GM19239 (cell line): ENCODE measurements around the gene CAMK2A.

Experiments
- DNase-seq: peaks from one replicate; pipeline ENCODE4 v3.0.0; 2011; ENCODE audit warnings: low spot score; ENCODE audit not compliant: insufficient read length
- FAIRE-seq: peaks from 2 replicates; lab custom pipeline; 2011; peaks lifted over from hg19 to GRCh38; lab: Jason Lieb, UNC

CAMK2A gene

DNA sequence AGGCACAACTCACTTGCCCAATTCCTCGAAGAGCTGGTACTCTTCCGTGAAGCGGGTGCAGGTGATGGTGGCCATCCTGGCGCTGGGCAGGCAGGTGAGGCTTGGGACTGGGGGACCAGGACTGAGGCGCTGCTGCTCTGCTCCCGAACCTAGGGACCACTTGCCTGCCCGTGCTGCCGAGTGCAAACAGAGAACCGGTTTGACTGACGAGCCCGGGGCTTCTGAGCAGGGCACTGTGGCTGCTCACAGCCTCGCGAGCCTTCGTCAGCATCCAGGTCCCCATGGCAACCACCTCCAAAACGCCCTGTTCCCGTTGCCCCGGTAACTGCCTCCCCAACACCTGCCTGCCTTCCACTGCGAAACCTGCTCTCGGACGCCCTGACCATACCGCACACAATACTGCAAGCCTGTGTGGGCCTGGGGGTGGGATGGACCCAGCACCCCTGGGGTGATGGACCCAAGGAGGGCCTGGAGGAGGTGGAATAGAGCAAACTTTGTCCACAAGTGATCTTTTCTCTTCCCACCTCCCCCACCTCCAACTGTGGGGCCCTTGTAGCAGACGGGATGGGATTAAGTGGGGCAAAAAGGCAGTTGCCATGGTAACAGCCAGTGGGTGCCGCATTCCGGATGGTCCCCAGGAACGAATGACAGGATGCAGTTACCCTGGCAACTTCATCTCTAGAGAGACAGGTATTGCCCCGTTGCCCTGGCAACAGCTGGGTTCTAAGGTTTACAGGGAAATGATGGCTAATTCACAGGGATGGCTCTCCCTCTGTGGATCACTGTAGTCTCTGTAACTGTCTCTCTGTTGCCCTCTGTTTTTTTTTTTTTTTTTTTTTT is at the start of gene CAMK2A:
Gene CAMK2A, minus strand, starts transcription at position 223 of the 840 bp plus-strand sequence. Its CDS starts 148 bp downstream, at position 75.
- no peak for DNase-seq
- FAIRE-seq = no peak

DNA sequence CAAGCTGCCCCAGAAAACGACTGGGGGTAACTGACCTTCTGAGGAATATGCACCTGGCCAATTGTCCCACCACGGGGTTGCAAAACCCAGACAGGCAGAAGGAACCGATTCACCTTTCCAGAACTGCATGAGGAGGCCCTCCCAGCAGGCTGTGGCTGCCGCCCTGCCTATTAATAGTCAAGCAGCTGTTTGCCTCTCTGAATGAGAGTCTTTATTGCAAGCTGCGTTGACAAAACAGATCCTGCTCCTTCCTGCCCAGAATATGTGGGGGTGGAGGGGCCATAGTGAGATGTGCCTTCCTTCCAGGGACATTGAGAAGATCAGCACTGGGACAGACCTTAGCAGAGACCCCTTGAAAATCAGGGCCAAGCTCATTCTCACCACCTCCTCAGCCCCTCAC is 49.6 kb upstream of the CAMK2A start:
- DNase-seq (no peak), FAIRE-seq (no peak)

DNA sequence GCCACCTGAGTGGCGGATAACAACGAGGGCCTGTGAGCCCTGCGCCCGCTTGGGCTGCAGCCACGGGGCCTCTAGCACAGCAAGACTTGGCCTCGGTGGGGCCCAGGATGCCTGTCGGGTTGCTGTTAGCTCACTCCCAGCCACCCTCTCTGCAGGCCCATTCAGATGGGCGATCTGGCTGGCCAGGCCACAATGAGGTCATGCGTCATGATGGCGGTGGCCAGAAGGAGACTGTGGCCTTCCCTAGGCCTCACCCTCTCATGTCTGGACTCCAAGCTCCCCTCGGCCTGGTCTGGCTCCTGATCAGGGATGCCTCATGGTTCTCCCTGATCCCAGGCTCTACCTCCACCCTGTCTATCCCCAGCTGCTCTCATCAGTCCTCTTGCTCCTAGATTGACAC is 49.0 kb upstream of the CAMK2A start:
- FAIRE-seq (no peak), DNase-seq (no peak)

DNA sequence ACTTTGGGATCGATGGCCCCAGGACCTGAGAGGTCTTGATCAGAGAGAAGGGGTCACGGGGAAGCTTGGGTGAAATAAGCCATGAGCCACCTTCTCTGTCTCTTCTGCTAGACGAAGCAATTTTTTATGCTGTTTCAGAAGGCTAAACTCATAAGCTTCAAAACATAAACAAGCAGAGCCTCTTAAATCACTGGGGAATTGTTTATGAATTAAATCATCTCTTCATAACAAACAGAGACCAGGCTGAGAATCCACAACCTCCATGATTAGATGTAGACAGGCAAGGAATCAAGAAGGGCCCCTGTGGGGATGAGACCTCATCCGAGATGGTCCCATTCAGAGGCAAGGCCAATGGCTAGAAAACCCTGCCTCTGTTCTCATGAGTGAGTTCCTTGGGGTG is 46.2 kb upstream of the CAMK2A start:
- FAIRE-seq (no peak), DNase-seq (no peak)

DNA sequence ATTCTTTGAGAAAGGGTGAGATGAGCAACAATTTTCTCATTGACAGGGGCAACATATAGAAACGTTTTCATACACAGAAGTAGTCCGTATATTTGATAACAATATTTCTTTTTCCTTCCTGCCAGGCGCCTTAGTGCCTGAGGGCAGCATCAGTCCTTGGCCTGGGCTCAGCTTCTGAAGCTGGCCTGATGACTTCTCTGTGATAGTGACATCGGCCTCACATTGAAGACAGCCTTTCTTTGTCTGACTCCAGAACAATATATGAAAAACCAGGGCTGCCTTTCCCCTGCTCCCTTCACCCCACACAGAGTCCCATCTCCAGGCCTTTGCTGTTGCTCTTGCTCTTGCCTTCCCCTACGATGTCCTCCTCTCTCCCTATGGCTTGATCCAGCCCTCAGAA is 43.8 kb upstream of the CAMK2A start:
- FAIRE-seq = no peak

DNA sequence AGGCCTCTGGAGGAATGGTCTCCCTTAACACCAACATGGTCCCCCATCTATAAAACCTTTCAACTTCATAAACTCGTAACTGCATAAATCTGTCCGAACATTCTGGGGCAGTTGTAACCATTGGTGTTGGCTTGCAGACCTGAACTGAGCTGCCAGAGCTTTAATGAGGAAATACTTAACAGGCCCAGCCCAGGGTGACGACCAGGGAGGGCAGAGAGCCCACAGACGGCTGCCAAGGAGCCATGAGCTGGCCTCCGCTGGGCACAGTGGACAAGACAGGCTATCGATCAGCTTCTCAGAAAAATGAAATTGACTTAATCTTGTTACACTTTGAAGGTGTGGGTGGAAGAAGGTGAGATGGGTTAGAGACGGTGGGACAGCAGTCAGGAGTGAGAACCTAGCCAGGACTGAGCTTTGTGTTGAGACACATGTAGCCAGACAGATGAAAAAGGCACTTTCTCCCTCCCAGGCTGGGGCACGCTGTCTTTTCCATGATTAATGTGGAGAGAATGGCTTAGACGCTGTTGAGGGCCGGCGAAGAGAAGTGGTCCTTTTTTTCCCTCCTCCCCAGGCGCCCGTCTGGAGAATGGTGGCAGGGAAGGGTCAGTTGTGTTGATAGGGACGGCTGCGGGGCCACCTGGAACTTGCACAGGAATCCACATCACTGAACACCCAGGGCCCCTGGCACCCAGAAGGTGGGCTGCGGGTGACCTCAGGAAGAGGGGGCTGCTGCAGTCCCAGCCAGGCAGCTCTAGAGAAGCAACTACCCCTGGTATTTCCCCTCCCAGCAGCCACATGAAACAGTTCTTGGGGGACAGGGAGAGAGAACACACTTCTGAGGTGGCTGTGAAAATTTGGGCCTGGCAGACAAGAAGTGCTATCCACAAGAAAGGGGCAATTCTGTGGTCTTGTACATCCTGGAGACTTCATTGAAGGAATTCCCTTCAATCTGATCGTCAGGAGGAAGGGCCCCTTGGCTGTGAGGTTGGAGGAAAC is 40.6 kb upstream of the CAMK2A start:
- FAIRE-seq (no peak), DNase-seq (no peak)

More for the DNA sequence above, 43.8 kb upstream of the CAMK2A start:
- DNase-seq = no peak

DNA sequence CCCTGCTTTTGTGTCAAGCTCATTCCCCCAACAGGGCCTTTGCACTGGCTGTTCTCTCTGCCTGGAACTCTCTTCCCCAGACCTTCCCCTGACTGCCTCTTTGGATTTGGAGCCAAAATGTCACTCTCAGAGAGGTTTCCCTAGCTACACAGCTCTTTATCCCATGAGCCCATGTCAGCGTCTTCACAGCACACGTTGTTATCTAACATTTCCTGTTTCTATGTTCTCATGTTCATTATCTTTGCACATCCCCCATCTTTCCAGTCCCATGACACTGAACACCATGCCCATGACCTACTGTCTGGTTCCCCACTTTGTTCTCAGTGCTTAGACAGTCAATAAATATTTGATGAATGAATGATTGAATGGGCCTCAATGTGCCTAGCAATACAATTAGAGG is 39.5 kb upstream of the CAMK2A start:
- FAIRE-seq (no peak), DNase-seq (no peak)

DNA sequence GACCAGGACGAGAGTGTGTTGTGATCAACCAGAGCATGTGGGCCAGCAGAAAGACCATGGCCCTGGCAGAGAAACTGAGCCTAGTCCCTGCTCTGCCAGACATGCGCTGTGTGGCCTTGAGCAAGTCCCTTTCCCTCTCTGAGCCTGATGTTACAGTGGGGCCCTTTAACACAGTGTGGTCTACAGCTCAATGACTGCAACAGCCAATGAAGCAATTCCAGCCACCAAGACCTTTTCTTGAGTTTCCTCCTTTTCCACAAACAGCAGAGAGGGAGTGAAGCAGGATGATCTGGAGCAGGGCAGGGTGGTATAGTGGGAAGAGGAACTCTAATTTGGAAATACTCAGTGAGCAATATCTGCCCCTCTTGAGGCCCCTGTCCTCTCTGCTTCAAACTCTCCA is 38.9 kb upstream of the CAMK2A start:
- FAIRE-seq = no peak
- DNase-seq = no peak

DNA sequence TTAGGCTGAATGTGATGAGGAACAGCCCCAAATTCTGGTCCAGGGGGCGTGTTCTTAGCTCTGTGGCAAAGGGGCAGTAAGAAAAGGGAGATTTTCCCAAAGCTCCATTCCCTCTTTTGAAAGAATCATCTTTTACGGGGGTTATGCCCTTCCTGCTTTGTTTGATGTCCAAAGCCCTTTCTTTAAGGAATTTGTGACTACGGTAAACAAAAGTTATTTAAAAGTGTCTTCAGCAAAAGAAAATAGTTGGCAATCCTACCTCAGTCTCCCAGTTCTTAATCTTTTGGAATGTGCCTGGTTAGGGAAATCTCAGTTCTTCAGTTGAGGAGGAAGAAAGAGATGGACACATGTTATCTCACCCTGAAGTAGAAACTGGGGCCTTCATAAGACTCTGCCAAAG is 37.6 kb upstream of the CAMK2A start:
- DNase-seq = no peak
- no peak for FAIRE-seq

DNA sequence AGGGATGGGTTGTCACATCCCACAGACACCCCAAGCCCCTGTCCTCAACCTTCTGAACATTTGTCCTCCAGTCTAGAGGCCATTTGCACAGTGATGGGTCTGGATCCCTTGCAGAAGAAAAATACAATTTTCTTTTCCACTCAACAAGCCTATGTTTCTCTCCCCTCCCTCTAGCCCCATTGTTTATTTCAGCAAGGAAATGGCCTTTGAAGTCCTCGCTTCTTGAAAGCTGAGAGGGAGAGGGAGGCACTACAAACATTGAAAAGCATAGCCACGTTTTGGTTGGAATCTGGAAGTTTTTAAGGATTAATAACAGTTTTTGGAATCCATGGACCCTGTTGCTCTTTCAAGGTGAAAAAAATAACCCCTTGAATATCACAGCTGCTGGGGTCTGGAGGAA is 37.1 kb upstream of the CAMK2A start:
- no peak for DNase-seq

DNA sequence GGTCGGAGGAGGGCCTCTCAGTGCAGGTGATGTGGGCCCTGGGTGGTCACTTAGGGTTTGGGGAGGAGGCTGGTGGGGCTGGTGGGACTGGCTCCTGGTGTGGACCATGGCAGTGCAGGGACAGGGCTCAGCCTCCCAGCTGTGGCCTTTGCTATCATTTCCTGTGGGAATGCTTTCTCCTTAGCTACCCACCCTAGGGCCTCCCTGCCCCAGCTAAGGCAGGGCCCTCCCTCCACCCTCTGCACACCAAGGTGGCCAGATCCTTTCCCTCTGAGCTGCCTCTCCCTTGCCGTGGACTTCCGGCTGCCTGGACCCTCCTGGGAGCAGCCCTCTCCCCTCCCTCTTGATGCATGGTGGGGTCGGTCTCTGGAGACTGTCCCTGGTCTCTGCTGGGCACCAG is 35.9 kb upstream of the CAMK2A start:
- FAIRE-seq = no peak
- DNase-seq = no peak

More for the DNA sequence above, 37.1 kb upstream of the CAMK2A start:
- no peak for FAIRE-seq

DNA sequence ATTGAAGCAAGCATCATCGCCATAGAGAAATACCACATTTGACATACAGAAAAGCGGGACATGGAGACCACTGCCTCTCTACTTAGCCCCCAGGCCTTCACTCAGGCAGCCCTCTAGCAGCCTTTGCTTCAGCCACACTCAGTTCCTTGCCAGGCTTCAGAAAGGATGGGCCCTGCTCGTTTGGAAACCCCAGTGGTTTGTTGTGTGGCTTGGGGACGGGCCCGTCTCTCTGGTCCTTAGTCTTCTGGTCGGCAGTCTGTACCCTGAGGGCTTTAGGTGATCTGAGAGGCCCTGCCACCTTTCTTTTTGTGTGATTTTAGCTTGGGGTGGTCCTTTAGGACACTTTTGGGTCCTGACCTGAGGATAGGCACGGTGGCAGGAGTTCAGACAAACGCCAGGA is 34.2 kb upstream of the CAMK2A start:
- FAIRE-seq (no peak), DNase-seq (no peak)

DNA sequence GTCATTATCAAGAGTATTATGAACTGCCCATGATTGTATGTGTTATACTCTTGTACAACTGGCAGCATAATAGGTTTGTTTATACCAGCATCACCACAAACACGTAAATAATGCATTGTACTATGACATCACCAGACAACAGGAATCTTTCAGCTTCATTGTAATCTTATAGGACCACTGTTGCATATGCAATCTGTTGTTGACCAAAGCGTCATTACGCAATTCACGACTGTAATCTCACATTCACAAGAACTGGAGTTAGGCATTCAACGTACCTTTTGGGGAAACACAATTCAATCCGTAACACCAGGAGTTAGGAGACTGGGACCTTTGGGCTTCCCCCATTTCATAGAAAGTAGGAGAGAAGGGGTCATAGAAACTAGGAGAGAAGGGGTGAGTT is 33.5 kb upstream of the CAMK2A start:
- no peak for DNase-seq
- FAIRE-seq = no peak

DNA sequence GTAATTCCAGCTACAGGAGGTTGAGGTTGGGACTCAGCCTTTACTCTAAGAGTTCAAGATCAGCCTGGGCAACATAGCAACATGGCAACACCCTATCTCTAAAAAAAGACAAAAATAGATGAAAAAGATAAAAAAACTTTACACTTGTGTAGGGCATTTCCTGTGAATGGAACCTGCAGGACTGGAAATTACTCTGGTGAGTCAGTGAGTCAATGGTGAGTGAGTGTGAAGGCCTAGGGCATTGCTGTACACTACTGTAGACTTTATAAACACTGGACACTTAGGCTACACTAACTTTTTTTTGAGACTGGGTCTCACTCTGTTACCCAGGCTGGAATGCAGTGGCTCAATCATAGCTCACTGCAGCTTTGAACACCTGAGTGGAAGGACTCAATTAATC is 32.6 kb upstream of the CAMK2A start:
- FAIRE-seq = no peak

DNA sequence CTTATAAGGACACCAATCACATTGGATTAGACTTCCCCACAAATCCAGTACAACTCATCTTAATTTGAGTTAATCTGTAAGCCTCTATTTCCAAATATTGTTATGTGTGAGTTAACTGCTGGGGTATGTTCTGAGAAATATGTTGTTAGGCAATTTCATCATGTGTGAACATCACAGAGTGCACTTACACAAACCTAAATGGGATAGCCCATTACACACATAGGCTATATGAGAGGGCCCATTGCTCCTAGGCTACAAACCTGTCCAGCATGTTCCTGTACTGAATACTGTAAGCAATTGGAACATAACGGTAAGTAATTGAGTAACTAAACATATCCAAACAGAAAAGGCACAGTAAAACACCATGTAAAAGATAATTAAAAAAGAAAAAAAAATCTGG is 32.2 kb upstream of the CAMK2A start:
- FAIRE-seq = no peak
- no peak for DNase-seq

More for the DNA sequence above, 32.6 kb upstream of the CAMK2A start:
- DNase-seq = no peak

DNA sequence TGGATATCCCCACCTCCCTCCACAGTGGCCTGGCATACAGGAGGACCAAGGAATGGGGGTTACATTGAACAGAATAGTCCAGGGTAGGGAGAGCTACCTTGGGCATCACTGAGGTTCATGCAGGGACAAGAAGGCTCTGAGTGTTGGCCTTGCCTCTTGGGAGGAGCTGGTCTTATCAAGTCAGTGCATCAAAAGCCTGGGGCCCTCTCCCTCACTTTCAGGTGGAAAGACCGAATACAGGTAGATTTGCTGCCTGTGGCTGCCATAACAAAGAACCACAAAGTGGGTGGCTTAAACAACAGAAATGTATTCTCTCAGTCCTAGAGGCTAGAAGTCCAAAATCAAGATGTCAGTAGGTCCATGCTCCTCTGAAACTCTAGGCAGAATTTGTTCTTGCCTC is 31.6 kb upstream of the CAMK2A start:
- DNase-seq = no peak
- no peak for FAIRE-seq

DNA sequence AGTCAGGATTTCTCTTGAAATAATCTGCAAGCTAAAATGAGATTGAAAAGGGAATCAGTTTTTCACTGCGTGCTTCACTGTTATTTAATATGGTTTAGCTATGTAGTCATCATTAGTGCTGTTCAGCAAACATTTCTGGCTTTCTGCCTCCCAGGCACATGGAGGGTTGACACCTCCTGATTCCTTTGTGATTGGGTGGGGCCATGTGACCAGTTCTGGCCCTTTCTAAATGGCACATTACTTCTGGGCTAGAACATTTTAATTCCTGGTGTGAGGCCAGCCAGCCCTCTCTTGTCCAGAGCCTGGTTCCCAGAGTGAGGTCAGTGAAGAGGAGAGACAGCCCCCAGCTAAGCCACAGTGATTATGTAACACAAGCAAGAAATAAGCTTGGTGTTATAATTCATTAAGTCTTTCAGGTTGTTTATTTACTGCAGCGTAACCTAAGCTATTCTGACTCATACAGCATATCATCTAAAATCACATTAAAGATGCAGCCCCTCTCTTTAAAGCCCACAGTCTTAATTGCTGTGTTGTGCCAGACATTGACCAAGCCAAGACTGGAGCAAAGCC is 30.6 kb upstream of the CAMK2A start:
- DNase-seq (no peak), FAIRE-seq (no peak)

DNA sequence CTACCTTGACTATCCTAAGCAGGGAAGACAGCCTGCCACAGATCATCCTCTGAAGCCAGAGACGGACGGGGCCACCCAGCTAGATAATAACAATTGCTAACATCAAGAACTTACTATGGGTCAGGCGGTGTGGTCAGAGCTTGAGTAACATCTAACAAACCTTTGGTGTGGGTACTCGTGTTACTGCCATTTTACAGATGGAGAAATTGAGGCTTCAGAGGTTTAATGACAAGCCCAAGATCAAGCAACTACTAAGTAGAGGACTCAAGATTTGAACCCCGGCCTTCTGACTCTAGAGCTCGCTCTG is 29.9 kb upstream of the CAMK2A start:
- FAIRE-seq (no peak), DNase-seq (no peak)

DNA sequence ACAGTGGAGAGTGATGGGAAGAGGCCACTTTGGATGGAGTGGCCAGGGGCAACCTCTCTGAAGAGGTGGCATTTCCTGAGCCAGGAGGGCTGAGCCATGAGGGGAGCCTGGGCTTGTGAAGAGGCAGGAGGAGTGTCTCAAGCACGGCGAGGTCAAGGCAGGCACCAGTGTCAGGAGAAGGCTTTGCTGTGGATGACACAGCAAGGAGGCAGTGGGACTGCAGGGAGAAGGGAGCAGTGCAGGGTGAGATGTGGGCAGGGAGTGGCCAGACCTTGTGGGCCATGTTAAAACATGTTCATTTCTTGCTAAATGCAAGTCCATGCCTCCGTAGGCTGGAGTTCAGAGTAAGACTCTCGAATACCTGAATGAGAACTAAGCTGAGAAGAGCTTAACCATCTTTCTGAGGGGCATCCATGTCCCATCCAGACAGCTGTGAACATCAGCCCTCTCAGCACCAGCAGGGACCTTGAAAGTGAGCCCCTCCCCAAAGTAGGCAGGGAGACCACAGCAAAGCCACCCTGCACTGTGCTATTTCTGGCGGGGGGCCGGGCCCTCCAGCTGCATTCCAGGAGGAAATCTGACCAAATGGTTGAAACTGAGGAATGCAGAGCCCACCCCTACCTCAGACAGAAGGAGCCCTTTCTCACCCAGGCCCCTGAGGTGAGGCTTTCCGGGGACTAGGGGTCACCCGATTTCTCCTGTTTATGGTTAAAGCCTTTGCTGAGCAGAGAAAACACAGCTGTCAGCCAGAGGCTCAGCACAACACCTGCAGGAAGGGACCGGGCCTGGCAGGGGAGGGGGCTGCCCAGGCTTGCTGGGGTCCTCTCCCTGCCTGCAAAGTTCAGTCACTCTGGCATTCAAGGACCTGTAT is 29.3 kb upstream of the CAMK2A start:
- FAIRE-seq (no peak), DNase-seq (no peak)
